ENCODE results near the gene CDCP1.

GRCh38 chr3:45119824-45120358 lies 26.3 kb downstream of the CDCP1 start:
- no peak for TF ChIP-seq CTCF (IDR thresholded peaks at IDR 0.05 in 4 of 5, conservative IDR thresholded peaks at IDR 0.05 in 1 of 5)
- TF ChIP-seq POLR2A (IDR thresholded peaks at IDR 0.05), result no peak

All from gastrocnemius medialis (tissue), 4 donors.